HL-60 (cell line): ENCODE measurements around the gene PARP2.
A peak's percentile ranks its signal among the peaks of the same experiment; 100 is the strongest.

ENCODE experiments used
- DNase-seq, 2 experiments: peaks; one replicate each; pipeline ENCODE4 v3.0.0-alpha.2; 2010 to 2020; ENCODE audit warnings: low read depth in 1 of 2, low spot score in 1 of 2
- H3K27ac ChIP-seq: fragments of 250-450 bp; sonication (Bioruptor Pico); replicated peaks from 2 replicates; pipeline ENCODE4 v1.5.1; 2020; ENCODE audit warnings: mild to moderate bottlenecking, moderate library complexity
- H3K27me3 ChIP-seq: fragments of 250-450 bp; sonication (Bioruptor Pico); 2 replicates; pipeline ENCODE4 v1.5.1; 2021; ENCODE audit warnings: mild to moderate bottlenecking, moderate library complexity; ENCODE audit not compliant: insufficient read depth, poor library complexity, severe bottlenecking
- H3K4me3 ChIP-seq: replicated peaks from 2 replicates; pipeline ENCODE4 v1.5.1; 2011; ENCODE audit warnings: mild to moderate bottlenecking, control low read depth, low read length; ENCODE audit not compliant: insufficient read depth
- GABPA ChIP-seq: IDR thresholded peaks from 2 replicates; pipeline ENCODE4 v1.6.1; 2012; ENCODE audit warnings: low read depth
- POLR2AphosphoS5 ChIP-seq: IDR thresholded peaks from 2 replicates; pipeline ENCODE4 v1.6.1; 2012; ENCODE audit warnings: low read depth
- SPI1 ChIP-seq: IDR thresholded peaks from 2 replicates; pipeline ENCODE4 v1.6.1; 2012; ENCODE audit warnings: low read depth, mild to moderate bottlenecking, borderline replicate concordance
- TF ChIP-seq, protein P1 (sequence below): IDR thresholded peaks from one replicate; pipeline ENCODE4 v1.5.1; 2011; ENCODE audit warnings: low read length, control low read depth, inconsistent platforms; ENCODE audit not compliant: insufficient read depth
- TF ChIP-seq, protein P2 (sequence below): IDR thresholded peaks from 2 replicates; pipeline ENCODE4 v1.6.1; 2012; ENCODE audit warnings: low read depth; ENCODE audit not compliant: insufficient replicate concordance

Gene PARP2

DNA sequence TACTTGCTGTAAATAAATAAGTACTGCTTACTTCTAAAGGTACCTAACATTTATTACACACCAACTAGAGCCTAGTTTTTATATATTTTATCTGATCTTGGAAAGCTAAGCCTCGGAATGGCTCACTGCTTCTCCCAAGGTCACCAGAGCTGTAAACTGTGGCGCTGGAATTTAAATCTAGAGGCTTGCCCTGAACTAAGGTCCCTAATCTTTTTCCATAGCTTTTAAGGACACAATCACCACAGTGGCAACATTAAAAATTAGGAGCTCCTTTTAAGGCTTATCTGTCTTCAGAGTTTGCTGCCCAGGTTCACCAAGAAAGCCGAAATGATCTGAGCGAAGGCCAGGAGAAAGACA is 11.0 kb upstream of the PARP2 start:
- Histone ChIP-seq H3K27me3 (no peaks in the 10 kb centered on the region), H3K27ac (peak overlapping the region; percentile 66), H3K4me3 (peak overlapping the region; percentile 52)
- DNase-seq, result no peak
- TF ChIP-seq, protein P1, sequence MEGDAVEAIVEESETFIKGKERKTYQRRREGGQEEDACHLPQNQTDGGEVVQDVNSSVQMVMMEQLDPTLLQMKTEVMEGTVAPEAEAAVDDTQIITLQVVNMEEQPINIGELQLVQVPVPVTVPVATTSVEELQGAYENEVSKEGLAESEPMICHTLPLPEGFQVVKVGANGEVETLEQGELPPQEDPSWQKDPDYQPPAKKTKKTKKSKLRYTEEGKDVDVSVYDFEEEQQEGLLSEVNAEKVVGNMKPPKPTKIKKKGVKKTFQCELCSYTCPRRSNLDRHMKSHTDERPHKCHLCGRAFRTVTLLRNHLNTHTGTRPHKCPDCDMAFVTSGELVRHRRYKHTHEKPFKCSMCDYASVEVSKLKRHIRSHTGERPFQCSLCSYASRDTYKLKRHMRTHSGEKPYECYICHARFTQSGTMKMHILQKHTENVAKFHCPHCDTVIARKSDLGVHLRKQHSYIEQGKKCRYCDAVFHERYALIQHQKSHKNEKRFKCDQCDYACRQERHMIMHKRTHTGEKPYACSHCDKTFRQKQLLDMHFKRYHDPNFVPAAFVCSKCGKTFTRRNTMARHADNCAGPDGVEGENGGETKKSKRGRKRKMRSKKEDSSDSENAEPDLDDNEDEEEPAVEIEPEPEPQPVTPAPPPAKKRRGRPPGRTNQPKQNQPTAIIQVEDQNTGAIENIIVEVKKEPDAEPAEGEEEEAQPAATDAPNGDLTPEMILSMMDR, result no peak
- no peak for TF ChIP-seq GABPA
- no peak for TF ChIP-seq POLR2AphosphoS5
- TF ChIP-seq, protein P2, sequence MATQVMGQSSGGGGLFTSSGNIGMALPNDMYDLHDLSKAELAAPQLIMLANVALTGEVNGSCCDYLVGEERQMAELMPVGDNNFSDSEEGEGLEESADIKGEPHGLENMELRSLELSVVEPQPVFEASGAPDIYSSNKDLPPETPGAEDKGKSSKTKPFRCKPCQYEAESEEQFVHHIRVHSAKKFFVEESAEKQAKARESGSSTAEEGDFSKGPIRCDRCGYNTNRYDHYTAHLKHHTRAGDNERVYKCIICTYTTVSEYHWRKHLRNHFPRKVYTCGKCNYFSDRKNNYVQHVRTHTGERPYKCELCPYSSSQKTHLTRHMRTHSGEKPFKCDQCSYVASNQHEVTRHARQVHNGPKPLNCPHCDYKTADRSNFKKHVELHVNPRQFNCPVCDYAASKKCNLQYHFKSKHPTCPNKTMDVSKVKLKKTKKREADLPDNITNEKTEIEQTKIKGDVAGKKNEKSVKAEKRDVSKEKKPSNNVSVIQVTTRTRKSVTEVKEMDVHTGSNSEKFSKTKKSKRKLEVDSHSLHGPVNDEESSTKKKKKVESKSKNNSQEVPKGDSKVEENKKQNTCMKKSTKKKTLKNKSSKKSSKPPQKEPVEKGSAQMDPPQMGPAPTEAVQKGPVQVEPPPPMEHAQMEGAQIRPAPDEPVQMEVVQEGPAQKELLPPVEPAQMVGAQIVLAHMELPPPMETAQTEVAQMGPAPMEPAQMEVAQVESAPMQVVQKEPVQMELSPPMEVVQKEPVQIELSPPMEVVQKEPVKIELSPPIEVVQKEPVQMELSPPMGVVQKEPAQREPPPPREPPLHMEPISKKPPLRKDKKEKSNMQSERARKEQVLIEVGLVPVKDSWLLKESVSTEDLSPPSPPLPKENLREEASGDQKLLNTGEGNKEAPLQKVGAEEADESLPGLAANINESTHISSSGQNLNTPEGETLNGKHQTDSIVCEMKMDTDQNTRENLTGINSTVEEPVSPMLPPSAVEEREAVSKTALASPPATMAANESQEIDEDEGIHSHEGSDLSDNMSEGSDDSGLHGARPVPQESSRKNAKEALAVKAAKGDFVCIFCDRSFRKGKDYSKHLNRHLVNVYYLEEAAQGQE, result no peak
- no peak for TF ChIP-seq SPI1

DNA sequence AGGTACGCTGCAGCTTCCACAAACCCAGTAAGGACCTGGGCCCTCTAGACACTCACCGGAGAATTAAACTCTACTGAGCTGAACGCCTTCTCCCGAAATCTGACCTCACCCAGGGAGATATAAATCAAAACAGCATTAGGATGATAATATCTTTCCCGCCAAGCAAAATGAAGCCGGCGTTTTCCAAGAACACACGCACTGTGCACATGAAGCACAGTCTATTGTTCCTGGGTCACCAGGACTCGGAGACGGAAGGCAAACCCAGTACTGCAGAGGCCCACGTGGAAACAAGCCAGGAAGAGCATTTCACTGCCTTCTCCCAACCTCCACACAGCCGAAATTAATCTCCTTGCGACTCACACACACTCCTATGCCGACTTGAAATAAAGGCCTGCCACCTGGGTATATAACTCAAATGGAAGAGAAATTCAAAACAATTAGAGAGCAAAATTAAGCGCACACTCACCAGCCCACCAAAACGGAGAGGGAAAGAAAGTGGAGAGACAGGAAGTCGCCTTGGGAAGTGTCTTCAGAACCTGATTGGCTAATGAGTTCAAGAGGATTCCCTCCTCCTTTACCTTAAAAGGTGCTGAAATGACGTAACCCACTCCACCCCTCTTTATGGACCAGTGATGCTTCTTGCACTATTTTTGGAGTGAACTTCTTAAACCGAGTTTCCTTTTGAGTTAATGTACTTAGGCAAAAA is 10.5 kb upstream of the PARP2 start, which contains the start of gene CCNB1IP1:
Gene CCNB1IP1 (minus strand): TSS at position 492 of the 706 bp plus-strand sequence. CDS start 16,756 bp downstream, outside the sequence.
- Histone ChIP-seq H3K4me3 (peak within 1 kb of the TSS; percentile 52), H3K27ac (peak within 1 kb of the TSS; percentile 66), H3K27me3 (no peaks in the 10 kb centered on the region)
- TF ChIP-seq GABPA (no peak), POLR2AphosphoS5 (no peak), SPI1 (peak; percentile 57; the same call in 1 of the 2 replicates)
- TF ChIP-seq, protein P2, result peak; percentile 16
- peak; percentile 86 to 92 for DNase-seq

DNA sequence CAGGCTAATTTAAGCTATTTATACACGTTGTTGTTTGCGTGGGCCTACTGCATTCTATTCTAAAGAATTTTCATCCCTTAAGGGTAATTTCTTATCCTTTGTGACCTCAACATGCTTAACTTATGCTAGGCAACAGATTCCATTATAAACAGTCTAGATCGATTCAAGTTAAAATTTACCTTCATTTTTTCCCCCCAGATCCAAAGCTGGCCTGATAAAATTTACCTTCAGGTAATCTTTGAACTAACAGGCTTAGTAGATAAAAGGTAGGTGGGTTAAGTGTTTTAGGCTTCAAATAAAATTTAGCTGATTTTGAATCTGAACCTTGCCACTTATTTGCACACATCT is 10.0 kb upstream of the PARP2 start:
- Histone ChIP-seq H3K27ac (no peak overlapping the region; the same call in 1 of the 2 replicates), H3K27me3 (no peaks in the 10 kb centered on the region), H3K4me3 (peak overlapping the region; percentile 52)
- DNase-seq, result no peak
- TF ChIP-seq GABPA (no peak), SPI1 (no peak), POLR2AphosphoS5 (no peak)
- TF ChIP-seq, protein P2, result no peak
- TF ChIP-seq, protein P1, result no peak
